ENCODE measurements around the gene P2RY12.

- TF ChIP-seq EZH2 (IDR thresholded peaks at IDR 0.05; ENCODE audit: low read depth, low read length, severe bottlenecking) (no peak), CHD2 (IDR thresholded peaks at IDR 0.05; ENCODE audit: low read length) (no peak), EP300 (IDR thresholded peaks at IDR 0.05; ENCODE audit: borderline replicate concordance in 1 of 2, low read depth in 2 of 2, low read length in 2 of 2) (no peak), SP1 (IDR thresholded peaks at IDR 0.05; ENCODE audit: low read depth, low read length) (no peak), SIN3A (conservative IDR thresholded peaks at IDR 0.05 in 1 of 2, IDR thresholded peaks at IDR 0.05 in 1 of 2; ENCODE audit: low read depth in 1 of 2, low read length in 2 of 2) (no peak), NANOG (IDR thresholded peaks at IDR 0.05; ENCODE audit: insufficient read depth, low read depth, low read length, poor library complexity, severe bottlenecking) (no peak), MAX (IDR thresholded peaks at IDR 0.05) (no peak), TAF1 (IDR thresholded peaks at IDR 0.05; ENCODE audit: low read depth, low read length) (no peak), RAD21 (IDR thresholded peaks at IDR 0.05 in 1 of 2, conservative IDR thresholded peaks at IDR 0.05 in 1 of 2; ENCODE audit: low read depth in 2 of 2, low read length in 2 of 2) (no peak), SRF (IDR thresholded peaks at IDR 0.05; ENCODE audit: low read depth, low read length) (no peak), POLR2A (IDR thresholded peaks at IDR 0.05; ENCODE audit: control extremely low read depth in 1 of 2, low read depth in 2 of 2, low read length in 2 of 2) (no peak), CBX8 (IDR thresholded peaks at IDR 0.05; ENCODE audit: borderline replicate concordance, low read depth, low read length) (no peak)
- TF ChIP-seq, protein P1, sequence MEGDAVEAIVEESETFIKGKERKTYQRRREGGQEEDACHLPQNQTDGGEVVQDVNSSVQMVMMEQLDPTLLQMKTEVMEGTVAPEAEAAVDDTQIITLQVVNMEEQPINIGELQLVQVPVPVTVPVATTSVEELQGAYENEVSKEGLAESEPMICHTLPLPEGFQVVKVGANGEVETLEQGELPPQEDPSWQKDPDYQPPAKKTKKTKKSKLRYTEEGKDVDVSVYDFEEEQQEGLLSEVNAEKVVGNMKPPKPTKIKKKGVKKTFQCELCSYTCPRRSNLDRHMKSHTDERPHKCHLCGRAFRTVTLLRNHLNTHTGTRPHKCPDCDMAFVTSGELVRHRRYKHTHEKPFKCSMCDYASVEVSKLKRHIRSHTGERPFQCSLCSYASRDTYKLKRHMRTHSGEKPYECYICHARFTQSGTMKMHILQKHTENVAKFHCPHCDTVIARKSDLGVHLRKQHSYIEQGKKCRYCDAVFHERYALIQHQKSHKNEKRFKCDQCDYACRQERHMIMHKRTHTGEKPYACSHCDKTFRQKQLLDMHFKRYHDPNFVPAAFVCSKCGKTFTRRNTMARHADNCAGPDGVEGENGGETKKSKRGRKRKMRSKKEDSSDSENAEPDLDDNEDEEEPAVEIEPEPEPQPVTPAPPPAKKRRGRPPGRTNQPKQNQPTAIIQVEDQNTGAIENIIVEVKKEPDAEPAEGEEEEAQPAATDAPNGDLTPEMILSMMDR (IDR thresholded peaks at IDR 0.05; ENCODE audit: control extremely low read depth in 1 of 3, insufficient read depth in 1 of 3, low read depth in 1 of 3, low read length in 3 of 3) = no peak
Observed at GRCh38 chr3:151366993-151367392, 17.6 kb downstream of the P2RY12 start.

All from H1 (cell line).